HepG2 (cell line): ENCODE results near the gene MLXIPL. TPM values are rescaled to one million over a fixed set of nuclear protein-coding genes. Genes with fewer than 3 reads are reported as not detected.

Experiments
- BRD4 ChIP-seq: sonication (generic); formaldehyde crosslinking; IDR thresholded peaks from 2 replicates; pipeline ENCODE4 v1.4.0; 2020; ENCODE audit warnings: missing genetic modification reagents
- FLYWCH1 ChIP-seq: sonication (generic); formaldehyde crosslinking; IDR thresholded peaks from 2 replicates; pipeline ENCODE4 v1.8.1; 2023; ENCODE audit warnings: mild to moderate bottlenecking, missing genetic modification reagents
- HIC2 ChIP-seq: sonication (generic); formaldehyde crosslinking; IDR thresholded peaks from 2 replicates; pipeline ENCODE4 v1.9.0; 2022; ENCODE audit warnings: low read depth, missing genetic modification reagents
- HMG20B ChIP-seq: conservative IDR thresholded peaks from 2 replicates; pipeline ENCODE4 v1.6.1; 2016; ENCODE audit warnings: missing genetic modification reagents, missing compliant biosample characterization
- HOXD1 ChIP-seq: sonication (generic); formaldehyde crosslinking; IDR thresholded peaks from 2 replicates; pipeline ENCODE4 v1.5.0; 2020; ENCODE audit warnings: missing genetic modification reagents
- MAX ChIP-seq: IDR thresholded peaks from 2 replicates; pipeline ENCODE4 v1.6.1; 2012; ENCODE audit warnings: inconsistent platforms
- NFAT5 ChIP-seq: sonication (generic); formaldehyde crosslinking; IDR thresholded peaks from 2 replicates; pipeline ENCODE4 v1.4.0; 2020; ENCODE audit warnings: missing genetic modification reagents
- NKX3-1 ChIP-seq: sonication (generic); formaldehyde crosslinking; IDR thresholded peaks from 2 replicates; pipeline ENCODE4 v1.5.0; 2020; ENCODE audit warnings: missing genetic modification reagents
- NRL ChIP-seq: sonication (generic); formaldehyde crosslinking; IDR thresholded peaks from 2 replicates; pipeline ENCODE4 v1.5.0; 2020; ENCODE audit warnings: missing genetic modification reagents, mild to moderate bottlenecking, moderate library complexity, borderline replicate concordance
- PAX8 ChIP-seq: sonication (generic); formaldehyde crosslinking; IDR thresholded peaks from 2 replicates; pipeline ENCODE4 v1.8.0; 2022; ENCODE audit warnings: mild to moderate bottlenecking, missing genetic modification reagents, borderline replicate concordance
- RNF2 ChIP-seq: fragments of 450-650 bp; conservative IDR thresholded peaks from 2 replicates; pipeline ENCODE4 v1.6.1; 2016; ENCODE audit warnings: low read depth
- SIN3A ChIP-seq: IDR thresholded peaks from 2 replicates; pipeline ENCODE4 v1.6.1; 2011; ENCODE audit warnings: low read depth, mild to moderate bottlenecking, control low read depth, low read length, borderline replicate concordance
- SRY ChIP-seq: sonication (generic); formaldehyde crosslinking; IDR thresholded peaks from 2 replicates; pipeline ENCODE4 v1.8.0; 2022; ENCODE audit warnings: mild to moderate bottlenecking, missing genetic modification reagents
- TARDBP ChIP-seq: sonication (generic); formaldehyde crosslinking; IDR thresholded peaks from 2 replicates; pipeline ENCODE4 v1.8.0; 2022; ENCODE audit warnings: mild to moderate bottlenecking, missing genetic modification reagents
- ZFP41 ChIP-seq: sonication (generic); formaldehyde crosslinking; IDR thresholded peaks from 2 replicates; pipeline ENCODE4 v1.4.0; 2020; ENCODE audit warnings: mild to moderate bottlenecking, missing genetic modification reagents, borderline replicate concordance
- ZNF276 ChIP-seq: sonication (generic); formaldehyde crosslinking; IDR thresholded peaks from 2 replicates; pipeline ENCODE4 v1.4.0; 2020; ENCODE audit warnings: mild to moderate bottlenecking, low read depth, missing genetic modification reagents
- ZNF33A ChIP-seq: sonication (generic); formaldehyde crosslinking; IDR thresholded peaks from 2 replicates; pipeline ENCODE4 v1.5.1; 2020; ENCODE audit warnings: missing genetic modification reagents, mild to moderate bottlenecking, moderate library complexity, borderline replicate concordance
- ZNF367 ChIP-seq: sonication (generic); formaldehyde crosslinking; IDR thresholded peaks from 2 replicates; pipeline ENCODE4 v1.4.0; 2020; ENCODE audit warnings: missing genetic modification reagents, borderline replicate concordance
- ZNF616 ChIP-seq: sonication (generic); formaldehyde crosslinking; IDR thresholded peaks from 2 replicates; pipeline ENCODE4 v1.5.0; 2020; ENCODE audit warnings: low read depth, mild to moderate bottlenecking, missing genetic modification reagents
- ZNF709 ChIP-seq: sonication (generic); formaldehyde crosslinking; IDR thresholded peaks from 2 replicates; pipeline ENCODE4 v1.5.0; 2020; ENCODE audit warnings: mild to moderate bottlenecking, missing genetic modification reagents
- ZSCAN30 ChIP-seq: sonication (generic); formaldehyde crosslinking; IDR thresholded peaks from 2 replicates; pipeline ENCODE4 v1.5.0; 2020; ENCODE audit warnings: mild to moderate bottlenecking, missing genetic modification reagents
- polyA plus RNA-seq, 8 experiments: library from polyadenylated mRNA; depleted of rRNA in 3 of 8; stranded (reverse) in 7 of 8; unstranded in 1 of 8; fragments of >200 nt; fragmentation: Illumina TruSeq in 4 of 8; extraction: Trizol in 4 of 8; gene quantifications; 2 replicates each; pipeline versions ENCODE4 v1.2.1 to v1.2.3, GENCODE V29; 2011 to 2016; ENCODE audit warnings: low read depth in 4 of 8, missing spikeins in 1 of 8, mixed read lengths in 1 of 8; ENCODE audit not compliant: insufficient read depth in 1 of 8
- total RNA-seq, 5 experiments: library from RNA; depleted of rRNA; stranded (reverse); fragments of >200 nt; fragmentation: Illumina TruSeq; extraction: Trizol; gene quantifications; 2 replicates each; pipeline ENCODE4 v1.2.3, GENCODE V29; 2016; ENCODE audit warnings: low read depth in 1 of 5

MLXIPL gene
- total and polyA plus RNA-seq, 2 of the 13 experiments (the other 11 are each of a cell fraction or from before 2014, with no cell fraction given) = 51.6 to 60.1 TPM

GRCh38 chr7:73578342-73579128, 45.8 kb downstream of the MLXIPL start, which contains the start of gene TBL2 (continued):
- TF ChIP-seq ZNF33A (no peak), SRY (CRISPR knock-in tag) (peak; percentile 62; the same call in 1 of the 2 replicates), NFAT5 (no peak; the same call in 1 of the 2 replicates), ZNF709 (CRISPR knock-in tag) (no peak), BRD4 (CRISPR knock-in tag) (peak; percentile 78), HOXD1 (CRISPR knock-in tag) (no peak), HIC2 (CRISPR knock-in tag) (no peak), TARDBP (peak; percentile 38; the same call in 1 of the 2 replicates), FLYWCH1 (CRISPR knock-in tag) (0 out of 2 replicates have a peak, but pooled peaks have one; percentile 46), ZNF616 (CRISPR knock-in tag) (no peak), MAX (peak; percentile 78; the same call in 1 of the 2 replicates), ZFP41 (no peak), ZNF367 (CRISPR knock-in tag) (no peak), ZSCAN30 (CRISPR knock-in tag) (no peak), RNF2 (no peak), PAX8 (CRISPR knock-in tag) (no peak), HMG20B (CRISPR knock-in tag) (no peak), NKX3-1 (CRISPR knock-in tag) (0 out of 2 replicates have a peak, but pooled peaks have one; percentile 30), NRL (CRISPR knock-in tag) (peak; percentile 17; the same call in 1 of the 2 replicates), ZNF276 (CRISPR knock-in tag) (no peak), SIN3A (peak; percentile 49; the same call in 1 of the 2 replicates)
